Measurements from ENCODE around the gene ISOC1. TPM values are rescaled to one million over a fixed set of nuclear protein-coding genes. Genes with fewer than 3 reads are reported as not detected.

Gene ISOC1
- polyA plus RNA-seq, 1 experiment: 28.0 TPM

DNA sequence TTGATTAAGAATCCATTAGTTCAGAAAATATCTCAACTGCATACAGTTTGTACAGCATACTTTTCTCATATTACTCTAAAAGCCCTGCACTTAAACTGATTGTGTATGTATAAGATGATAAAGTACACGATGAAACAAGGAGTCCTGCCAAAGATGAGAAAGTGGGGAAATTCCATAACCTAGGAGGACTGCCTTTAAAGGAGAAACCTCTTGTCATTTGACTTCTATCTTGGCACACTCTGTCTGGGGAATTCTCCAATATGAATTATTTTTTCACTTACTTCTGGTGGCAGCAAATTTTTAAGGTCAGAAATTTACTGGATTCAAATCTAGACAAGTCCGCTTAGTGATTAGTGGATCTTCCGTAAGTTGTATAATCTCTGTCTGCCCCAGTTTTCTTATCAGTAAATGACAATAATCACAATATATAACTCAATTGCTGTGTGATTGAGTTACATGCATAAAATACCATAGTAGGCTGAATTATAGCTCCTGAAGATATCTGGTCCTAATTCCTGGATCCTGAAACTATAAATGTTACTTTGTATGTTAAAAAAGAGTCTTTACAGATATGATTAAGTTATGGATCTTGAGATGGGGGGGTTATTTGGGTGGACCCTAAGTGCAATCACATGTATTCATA lies 17.0 kb upstream of the ISOC1 start:
- TF ChIP-seq, protein P1, sequence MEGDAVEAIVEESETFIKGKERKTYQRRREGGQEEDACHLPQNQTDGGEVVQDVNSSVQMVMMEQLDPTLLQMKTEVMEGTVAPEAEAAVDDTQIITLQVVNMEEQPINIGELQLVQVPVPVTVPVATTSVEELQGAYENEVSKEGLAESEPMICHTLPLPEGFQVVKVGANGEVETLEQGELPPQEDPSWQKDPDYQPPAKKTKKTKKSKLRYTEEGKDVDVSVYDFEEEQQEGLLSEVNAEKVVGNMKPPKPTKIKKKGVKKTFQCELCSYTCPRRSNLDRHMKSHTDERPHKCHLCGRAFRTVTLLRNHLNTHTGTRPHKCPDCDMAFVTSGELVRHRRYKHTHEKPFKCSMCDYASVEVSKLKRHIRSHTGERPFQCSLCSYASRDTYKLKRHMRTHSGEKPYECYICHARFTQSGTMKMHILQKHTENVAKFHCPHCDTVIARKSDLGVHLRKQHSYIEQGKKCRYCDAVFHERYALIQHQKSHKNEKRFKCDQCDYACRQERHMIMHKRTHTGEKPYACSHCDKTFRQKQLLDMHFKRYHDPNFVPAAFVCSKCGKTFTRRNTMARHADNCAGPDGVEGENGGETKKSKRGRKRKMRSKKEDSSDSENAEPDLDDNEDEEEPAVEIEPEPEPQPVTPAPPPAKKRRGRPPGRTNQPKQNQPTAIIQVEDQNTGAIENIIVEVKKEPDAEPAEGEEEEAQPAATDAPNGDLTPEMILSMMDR (IDR thresholded peaks at IDR 0.05; ENCODE audit: low read depth, low read length): no peak
- Histone ChIP-seq H3K27ac (ENCODE audit: low read depth, low read length) (no peak overlapping the region), H3K9me3 (ENCODE audit: control insufficient read depth, insufficient read depth, low read length) (no peaks in the 10 kb centered on the region), H3K4me3 (ENCODE audit: low read depth, low read length) (no peak overlapping the region), H3K27me3 (ENCODE audit: control insufficient read depth, insufficient read depth, low read length) (no peaks in the 10 kb centered on the region)
- CTCF ChIA-PET: interaction anchor here (1.2 kb wide), 1 partner anchor 172 kb away, joined by 3 read pairs; no protein-coding TSS in a partner anchor
- DNase-seq (ENCODE audit: low read depth, low spot score): no peak
- POLR2A ChIA-PET: no interaction called here

DNA sequence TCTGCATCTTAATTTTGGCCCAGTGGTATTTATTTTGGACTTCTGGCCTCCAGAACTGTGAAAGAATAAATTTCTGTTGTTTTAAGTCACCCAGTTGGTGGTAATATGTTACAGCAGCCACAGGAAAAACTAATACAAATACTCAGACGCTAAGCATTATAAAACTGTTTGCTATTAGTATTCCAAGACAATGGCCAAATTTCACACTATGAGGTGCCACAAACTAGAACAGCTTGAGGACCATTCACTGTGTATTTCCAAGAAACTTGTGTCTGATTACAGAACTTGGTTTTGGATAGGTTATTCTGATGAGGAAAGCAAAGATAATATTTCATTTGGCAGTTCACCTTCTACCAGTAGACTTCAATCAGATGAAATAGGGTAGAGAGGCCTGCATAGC lies 16.3 kb upstream of the ISOC1 start:
- POLR2A ChIA-PET: no interaction called here

DNA sequence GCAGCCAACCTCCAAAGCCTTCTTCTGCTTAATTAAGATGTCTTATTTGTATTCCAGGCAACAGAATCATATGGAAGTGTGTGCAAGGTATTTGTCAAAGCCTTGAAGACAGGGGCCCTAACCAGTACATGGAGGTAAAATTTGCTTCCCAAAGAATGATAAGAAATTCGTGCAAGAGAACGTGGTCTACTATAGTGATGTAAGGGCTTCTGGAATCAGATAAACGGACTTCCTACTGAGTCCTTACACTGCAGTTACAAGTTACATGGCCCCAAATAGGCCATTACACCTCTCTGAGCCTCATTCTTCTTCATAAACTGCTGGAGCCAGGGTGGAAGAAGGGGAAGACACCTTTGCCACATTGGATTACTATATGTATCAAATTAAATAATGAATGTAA lies 15.9 kb upstream of the ISOC1 start:
- no peak overlapping the region for H3K27ac ChIP-seq (ENCODE audit: low read depth, low read length)
- POLR2A ChIA-PET: no interaction called here
- DNase-seq (ENCODE audit: low read depth, low spot score): no peak
- TF ChIP-seq, protein P1 (IDR thresholded peaks at IDR 0.05; ENCODE audit: low read depth, low read length): no peak
- H3K27me3 ChIP-seq (ENCODE audit: control insufficient read depth, insufficient read depth, low read length): no peaks in the 10 kb centered on the region
- CTCF ChIA-PET: no interaction called here
- H3K9me3 ChIP-seq (ENCODE audit: control insufficient read depth, insufficient read depth, low read length): no peaks in the 10 kb centered on the region
- no peak overlapping the region for H3K4me3 ChIP-seq (ENCODE audit: low read depth, low read length)

More for the DNA sequence above, 16.3 kb upstream of the ISOC1 start:
- TF ChIP-seq, protein P1 (IDR thresholded peaks at IDR 0.05; ENCODE audit: low read depth, low read length): no peak
- H3K27me3 ChIP-seq (ENCODE audit: control insufficient read depth, insufficient read depth, low read length): no peaks in the 10 kb centered on the region
- no peak overlapping the region for H3K4me3 ChIP-seq (ENCODE audit: low read depth, low read length)
- no peaks in the 10 kb centered on the region for H3K9me3 ChIP-seq (ENCODE audit: control insufficient read depth, insufficient read depth, low read length)
- CTCF ChIA-PET: no interaction called here
- H3K27ac ChIP-seq (ENCODE audit: low read depth, low read length): no peak overlapping the region
- DNase-seq (ENCODE audit: low read depth, low spot score): no peak

DNA sequence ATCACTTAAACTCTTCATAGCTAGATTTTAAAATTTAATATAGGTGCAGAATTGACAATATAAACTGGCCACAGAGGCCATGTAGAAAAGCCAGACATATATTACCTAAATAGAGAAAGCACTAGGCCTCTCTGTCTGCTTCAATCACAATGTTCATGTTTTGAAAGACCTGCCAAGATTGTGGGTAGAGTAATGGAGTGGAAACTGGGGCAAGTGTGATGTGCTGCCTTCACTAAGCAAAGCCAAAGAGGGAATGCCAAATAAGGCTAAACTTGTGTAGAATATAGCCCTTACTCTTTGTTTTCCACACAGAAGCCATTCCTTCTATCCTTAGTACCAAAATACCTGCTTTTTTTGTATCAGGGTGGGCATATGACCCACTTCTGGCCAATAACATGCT lies 15.1 kb upstream of the ISOC1 start:
- Histone ChIP-seq H3K9me3 (ENCODE audit: control insufficient read depth, insufficient read depth, low read length) (no peaks in the 10 kb centered on the region), H3K27me3 (ENCODE audit: control insufficient read depth, insufficient read depth, low read length) (no peaks in the 10 kb centered on the region), H3K4me3 (ENCODE audit: low read depth, low read length) (no peak overlapping the region), H3K27ac (ENCODE audit: low read depth, low read length) (no peak overlapping the region)
- ChIA-PET CTCF (no interaction called here), POLR2A (no interaction called here)
- TF ChIP-seq, protein P1 (IDR thresholded peaks at IDR 0.05; ENCODE audit: low read depth, low read length): no peak
- no peak for DNase-seq (ENCODE audit: low read depth, low spot score)

DNA sequence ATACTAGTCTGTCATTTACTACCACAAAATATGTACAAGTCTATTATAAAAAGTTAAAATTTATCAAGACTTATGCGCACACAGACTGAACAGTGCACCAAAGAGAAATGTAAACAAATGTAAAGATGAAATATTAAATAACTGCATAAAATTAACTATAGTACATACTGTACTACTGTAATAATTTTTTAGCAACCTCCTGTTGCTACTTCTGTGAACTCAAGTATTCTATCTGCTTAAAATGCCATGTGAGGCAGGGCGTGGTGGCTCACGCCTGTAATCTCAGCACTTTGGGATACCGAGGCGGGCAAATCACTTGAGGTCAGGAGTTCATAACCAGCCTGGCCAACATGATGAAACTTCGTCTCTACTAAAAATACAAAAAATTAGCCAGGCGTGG lies 13.8 kb upstream of the ISOC1 start:
- Histone ChIP-seq H3K4me3 (ENCODE audit: low read depth, low read length) (no peak overlapping the region), H3K27me3 (ENCODE audit: control insufficient read depth, insufficient read depth, low read length) (no peaks in the 10 kb centered on the region), H3K9me3 (ENCODE audit: control insufficient read depth, insufficient read depth, low read length) (no peaks in the 10 kb centered on the region), H3K27ac (ENCODE audit: low read depth, low read length) (no peak overlapping the region)
- DNase-seq (ENCODE audit: low read depth, low spot score): no peak
- TF ChIP-seq, protein P1 (IDR thresholded peaks at IDR 0.05; ENCODE audit: low read depth, low read length): no peak
- ChIA-PET CTCF (no interaction called here), POLR2A (no interaction called here)
